ENCODE results near the gene B4GALT2.

DNA sequence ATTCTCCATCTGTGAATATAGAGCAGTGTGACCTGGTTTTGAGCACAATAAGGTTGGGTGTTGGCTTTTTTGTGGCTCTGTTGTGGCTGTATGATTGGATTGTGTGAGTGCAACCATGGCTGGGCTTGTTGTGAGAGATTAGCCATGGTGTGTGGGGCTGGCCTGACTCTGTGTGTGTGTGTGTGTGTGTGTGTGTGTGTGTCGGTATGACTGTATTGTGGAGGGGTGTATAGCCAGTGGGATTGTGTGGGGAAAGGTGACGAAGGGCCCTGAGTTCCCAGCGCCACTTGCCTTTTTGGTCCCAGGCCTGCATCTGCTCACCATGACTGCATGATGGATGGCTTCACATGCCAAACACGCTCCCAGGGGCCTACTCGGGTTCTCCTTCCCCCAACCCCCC is 58.1 kb downstream of the B4GALT2 start:
- no peak for TF ChIP-seq POLR2A (IDR thresholded peaks at IDR 0.05)
- no peak for TF ChIP-seq CTCF (IDR thresholded peaks at IDR 0.05)

Data from Peyer's patch (tissue), 4 donors.